CD4-positive, alpha-beta T cell treated with Interleukin-17A for 4 hours (primary cell): ENCODE measurements around the gene PCDH10.

Experiments
- DNase-seq: peaks from one replicate; pipeline ENCODE4 v3.0.0-alpha.2; 2020; ENCODE audit warnings: mixed read lengths

The PCDH10 gene, protein sequence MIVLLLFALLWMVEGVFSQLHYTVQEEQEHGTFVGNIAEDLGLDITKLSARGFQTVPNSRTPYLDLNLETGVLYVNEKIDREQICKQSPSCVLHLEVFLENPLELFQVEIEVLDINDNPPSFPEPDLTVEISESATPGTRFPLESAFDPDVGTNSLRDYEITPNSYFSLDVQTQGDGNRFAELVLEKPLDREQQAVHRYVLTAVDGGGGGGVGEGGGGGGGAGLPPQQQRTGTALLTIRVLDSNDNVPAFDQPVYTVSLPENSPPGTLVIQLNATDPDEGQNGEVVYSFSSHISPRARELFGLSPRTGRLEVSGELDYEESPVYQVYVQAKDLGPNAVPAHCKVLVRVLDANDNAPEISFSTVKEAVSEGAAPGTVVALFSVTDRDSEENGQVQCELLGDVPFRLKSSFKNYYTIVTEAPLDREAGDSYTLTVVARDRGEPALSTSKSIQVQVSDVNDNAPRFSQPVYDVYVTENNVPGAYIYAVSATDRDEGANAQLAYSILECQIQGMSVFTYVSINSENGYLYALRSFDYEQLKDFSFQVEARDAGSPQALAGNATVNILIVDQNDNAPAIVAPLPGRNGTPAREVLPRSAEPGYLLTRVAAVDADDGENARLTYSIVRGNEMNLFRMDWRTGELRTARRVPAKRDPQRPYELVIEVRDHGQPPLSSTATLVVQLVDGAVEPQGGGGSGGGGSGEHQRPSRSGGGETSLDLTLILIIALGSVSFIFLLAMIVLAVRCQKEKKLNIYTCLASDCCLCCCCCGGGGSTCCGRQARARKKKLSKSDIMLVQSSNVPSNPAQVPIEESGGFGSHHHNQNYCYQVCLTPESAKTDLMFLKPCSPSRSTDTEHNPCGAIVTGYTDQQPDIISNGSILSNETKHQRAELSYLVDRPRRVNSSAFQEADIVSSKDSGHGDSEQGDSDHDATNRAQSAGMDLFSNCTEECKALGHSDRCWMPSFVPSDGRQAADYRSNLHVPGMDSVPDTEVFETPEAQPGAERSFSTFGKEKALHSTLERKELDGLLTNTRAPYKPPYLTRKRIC

DNA sequence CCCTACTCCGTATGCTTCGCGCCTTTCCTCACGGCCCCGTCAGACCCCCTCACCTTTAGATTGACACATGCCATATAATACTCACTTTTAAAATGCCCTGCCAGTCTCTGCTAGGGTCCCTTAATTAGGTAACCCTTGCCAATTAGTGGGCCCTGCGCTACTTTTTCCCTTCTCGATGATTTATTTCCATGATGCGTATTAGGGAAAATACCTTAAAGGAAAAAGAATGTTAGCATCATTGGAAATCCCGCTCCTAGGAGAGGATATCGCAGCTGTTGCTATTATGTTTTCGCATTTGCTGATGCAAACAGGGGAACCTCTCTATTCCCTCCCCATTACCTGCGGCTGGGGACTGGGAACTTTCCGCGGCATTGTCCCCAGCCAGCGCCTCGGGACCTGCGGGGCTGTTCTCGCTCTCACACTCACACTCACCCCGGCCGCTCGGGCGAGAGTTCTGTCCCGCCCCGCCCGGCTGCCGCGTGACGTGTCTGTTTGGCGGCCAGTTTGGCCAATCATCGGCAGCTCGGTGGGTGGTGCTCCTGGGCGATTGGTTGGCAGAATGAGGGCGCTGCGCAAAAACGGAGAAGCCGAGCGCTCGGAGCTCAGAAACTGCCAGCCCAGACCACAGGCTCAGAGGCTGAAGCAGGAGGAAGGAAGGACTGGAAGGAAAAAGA is at the start of gene PCDH10:
Gene PCDH10 (plus strand): TSS at position 605 of the 674 bp plus-strand sequence. CDS start 847 bp downstream, outside the sequence.
- DNase-seq: no peak

DNA sequence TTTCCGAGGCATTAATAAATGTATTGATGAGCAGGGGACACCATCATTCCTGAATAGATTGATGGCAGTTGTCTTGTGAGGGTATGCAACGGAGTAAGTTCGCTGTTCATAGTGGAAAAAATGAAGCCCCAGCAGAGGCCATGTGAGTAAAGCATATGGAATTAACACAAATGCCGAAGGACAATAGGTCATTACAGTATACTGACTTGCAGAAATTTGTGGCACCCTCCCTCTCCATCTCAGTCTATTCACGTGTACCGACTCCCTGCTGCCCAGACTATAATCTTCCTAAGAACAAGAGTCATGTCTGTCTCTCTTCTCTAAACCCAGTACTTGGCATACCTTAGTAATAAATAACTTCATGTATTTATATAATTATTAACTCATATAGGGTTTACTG is 47.1 kb upstream of the PCDH10 start:
- no peak for DNase-seq

DNA sequence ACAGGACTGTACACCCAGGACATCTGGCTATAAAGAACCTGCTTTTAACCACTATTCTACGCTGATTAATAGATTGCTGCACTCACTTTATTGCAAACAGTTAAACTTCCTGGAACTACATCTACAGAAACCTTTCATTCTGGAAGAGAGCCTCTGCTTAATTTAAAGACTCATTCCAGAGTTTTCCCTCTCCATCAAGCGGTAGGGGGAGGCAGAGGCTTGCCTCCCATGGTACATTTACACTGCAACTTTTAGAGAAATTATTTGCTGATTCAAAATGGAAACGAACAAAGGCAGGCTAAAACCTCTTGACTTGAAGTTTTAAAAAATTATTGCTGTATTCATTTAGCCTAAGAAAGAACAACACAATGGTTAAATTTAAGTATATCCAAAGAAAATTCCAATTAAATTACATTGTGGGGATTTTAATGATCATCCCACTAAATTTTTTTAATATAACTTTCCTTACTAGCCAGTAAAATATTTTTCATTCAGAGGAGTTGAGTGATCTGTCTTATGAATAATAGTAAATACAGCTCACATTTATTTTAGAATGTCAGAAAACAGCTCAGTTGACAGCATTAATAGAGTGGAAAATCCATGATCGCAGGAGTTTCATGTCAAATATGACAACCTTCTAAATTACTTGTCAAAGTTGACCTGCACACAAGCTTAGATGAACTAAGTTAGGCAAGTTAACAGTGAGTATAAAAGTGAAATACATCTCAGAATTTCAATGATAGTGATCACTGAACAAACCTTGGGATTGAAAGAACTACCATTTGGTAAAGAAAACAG is 46.3 kb upstream of the PCDH10 start:
- DNase-seq: no peak

DNA sequence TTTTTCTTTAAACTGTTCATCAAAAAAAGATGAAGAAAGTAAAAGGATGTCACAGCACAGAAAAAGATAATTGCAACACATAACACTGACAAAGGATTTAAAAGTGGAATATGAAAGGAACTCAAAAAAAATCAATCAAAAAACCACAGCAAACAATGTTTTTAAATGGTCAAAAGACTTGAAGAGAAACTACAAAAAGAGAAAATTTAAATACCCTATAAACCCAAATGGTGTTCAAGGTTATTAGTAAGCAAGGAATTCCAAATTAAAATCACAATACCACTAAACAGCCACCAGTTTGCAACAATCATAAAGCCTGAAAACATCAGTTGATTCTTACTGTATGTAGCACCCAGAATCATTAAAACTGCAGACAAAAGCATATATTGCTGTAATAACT is 36.5 kb upstream of the PCDH10 start:
- no peak for DNase-seq

DNA sequence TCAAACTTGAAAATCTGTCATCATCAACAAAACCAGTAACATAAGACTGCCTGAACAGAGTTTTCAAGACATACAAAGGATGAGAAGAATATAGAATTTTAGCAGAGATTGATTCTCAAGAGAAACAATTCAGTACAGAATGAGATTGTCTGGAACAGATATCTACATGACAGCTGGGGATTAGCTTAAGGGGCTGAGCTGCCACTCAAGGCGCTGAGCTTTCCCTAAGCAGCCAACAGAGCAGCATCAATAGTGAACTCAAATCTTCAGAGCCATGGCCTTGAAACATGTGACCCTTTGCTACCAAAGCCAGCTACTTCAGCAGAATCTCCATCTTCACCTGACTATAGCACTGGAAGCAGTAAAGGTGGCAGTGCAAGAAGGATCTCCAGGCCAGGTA is 24.3 kb upstream of the PCDH10 start:
- DNase-seq: no peak

DNA sequence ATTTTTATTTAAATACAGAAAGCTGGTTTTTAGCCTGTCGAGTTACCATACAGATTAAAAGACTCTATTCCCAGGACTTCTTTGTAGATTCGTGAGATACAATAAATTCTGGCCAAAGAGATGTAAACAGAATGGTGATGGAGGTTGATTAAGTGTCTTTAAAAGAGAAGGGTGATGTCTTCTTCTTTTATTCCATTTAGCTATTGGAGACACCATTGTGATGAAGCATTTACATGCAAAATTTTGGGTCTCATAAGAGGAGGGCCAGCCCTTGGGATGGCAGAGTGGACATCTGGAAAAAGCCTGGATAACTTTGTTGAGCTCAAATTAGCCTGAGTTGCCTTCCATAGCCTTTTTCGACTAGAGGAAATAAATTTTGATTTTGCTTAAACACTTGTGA is 21.6 kb upstream of the PCDH10 start:
- DNase-seq: no peak

DNA sequence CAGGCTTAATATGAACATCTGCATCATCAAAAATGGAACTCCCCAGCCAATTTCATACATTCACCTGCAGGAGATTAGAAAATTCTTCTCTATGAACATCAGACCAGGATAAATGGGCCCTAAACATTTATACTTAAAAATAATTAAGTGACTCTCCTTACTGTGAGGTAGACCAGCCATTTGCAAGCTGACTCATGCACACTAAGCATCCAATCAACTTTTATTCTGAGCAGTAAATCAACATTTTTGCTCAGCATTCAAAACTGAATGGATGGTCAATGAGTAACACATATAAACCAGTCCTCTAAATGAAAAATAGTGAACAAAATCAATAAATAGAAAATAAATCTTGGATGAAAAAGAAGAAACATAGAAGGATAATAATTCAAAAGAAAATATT is 19.9 kb upstream of the PCDH10 start:
- no peak for DNase-seq

DNA sequence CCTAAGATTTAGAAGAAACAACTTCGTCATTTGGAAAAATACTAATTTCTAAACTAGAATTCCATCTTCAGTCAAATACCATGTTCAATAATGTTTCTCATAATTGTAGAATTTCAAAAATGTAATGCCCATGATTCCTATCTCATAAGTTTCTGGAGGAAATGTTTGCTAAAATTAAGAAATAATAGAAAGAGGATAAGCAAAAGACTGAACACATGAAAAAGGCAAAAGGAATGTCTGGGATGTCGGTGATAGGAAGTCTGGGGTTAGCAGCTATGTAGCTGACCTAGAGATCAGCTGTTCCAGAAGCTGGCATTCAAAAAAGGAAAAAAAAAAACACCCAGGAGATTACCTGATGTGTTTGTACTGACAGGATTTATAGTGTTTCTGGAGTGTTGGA is 18.9 kb upstream of the PCDH10 start:
- DNase-seq: no peak

DNA sequence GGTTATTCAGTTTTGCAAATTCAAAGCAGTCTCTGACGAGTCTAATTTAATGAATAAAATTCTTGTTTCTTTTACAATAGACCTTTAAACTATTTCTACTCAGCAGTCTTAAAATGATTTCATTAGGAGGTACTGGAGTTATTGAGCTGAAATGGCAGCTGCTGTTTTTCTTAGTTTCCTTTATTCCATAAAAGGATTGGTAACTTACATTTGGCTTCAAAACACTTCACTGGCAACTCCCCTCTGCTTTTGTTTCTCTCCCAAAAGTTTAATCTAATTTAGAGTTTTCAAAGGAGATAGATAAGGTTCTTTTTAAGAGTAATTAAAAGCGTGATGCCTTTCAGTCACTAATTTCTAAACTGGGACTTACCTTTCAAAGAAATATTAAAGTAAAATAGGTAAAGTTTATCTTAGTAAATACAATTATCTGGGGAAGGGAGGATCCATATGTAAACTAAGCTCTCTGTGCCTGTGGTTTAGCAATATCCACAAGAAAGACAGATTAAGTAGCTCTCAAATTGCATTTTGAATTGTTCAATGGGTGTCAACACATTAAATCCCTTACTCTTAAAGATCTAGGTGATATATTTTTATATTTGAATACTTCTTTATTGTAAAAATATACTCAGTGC is 17.1 kb upstream of the PCDH10 start:
- DNase-seq: no peak

DNA sequence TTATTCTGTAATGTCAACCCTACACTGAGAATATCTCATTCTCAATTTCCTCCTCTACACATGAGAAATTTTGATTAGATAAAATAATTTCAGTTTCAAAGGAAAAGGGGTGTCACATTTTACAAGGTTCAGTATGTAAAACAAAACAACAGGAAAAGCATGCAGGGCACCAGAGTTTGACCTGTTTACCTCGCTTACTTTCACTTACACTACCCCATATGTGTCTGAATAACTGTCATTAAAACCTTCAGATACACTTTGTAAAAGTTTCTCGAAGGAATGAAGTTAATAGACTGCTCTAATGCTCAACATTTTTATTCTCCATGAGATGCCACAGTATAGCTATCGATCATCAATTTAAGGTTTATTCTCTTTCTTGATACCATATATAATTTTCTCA is 12.3 kb upstream of the PCDH10 start:
- no peak for DNase-seq

DNA sequence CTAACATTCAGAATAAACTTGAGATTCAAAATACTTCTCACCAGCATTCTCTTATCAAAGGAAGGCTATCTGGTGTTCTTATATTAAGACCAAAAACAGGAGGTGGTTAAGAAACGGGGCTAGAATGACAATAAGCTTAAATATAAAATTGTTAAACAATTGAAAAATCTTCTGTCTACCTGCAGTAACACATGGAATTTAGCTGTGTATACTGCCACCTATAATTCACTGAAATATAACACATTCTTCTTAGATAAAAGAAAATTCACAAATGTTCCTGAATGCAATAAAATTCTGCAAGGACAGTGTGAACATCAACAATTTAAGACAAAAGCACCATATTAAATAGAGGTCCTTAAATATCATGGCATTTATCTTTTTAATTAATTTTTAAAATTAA is 11.5 kb upstream of the PCDH10 start:
- DNase-seq: no peak

DNA sequence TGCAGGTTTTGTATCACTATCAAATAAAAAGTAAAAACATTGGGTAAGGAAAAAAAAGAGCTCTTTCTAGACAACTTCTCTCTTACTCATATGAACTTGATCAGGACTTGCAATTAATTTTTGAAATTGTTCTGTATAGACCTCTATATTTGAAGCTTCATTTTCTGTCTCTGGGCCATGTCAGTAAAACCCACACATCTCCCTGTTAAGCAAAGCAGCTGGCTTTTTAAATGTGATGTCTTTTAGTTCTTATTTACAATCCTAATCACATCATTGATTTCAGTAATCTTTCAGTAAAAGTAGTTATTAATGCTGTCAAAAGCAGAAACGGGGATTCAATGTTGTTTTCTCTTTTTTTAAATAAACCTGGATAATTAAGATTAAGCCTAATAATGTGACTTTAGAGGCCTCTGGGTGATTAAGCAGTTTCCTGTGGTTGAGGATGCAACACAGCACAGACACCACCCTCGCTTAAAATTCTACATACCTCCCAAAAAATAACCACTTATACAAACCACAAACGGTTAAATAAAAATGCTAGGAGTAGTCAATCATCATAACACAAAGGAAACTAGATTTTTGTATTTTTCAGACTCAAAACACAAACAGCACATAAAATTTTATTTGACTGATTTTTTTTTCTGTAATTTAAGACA is 5.2 kb upstream of the PCDH10 start:
- no peak for DNase-seq

DNA sequence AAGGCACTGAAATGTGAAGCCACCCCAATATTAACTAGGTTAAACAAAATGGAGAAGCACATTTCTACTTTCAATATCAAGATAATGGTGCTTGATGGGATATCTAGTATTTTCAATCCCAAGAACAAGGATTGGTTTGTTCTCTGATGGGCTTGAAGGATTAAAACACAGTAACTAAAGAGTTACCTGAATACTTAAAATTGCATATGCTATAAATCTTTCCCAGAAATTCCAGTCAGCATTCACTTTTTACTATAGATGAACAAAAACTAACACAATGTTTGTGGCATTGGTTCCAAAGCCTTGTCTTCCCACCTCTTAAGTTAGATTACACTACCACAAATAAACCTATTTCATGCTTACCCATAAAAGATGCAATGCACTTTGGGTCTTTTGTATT is 3.9 kb upstream of the PCDH10 start:
- DNase-seq: no peak

DNA sequence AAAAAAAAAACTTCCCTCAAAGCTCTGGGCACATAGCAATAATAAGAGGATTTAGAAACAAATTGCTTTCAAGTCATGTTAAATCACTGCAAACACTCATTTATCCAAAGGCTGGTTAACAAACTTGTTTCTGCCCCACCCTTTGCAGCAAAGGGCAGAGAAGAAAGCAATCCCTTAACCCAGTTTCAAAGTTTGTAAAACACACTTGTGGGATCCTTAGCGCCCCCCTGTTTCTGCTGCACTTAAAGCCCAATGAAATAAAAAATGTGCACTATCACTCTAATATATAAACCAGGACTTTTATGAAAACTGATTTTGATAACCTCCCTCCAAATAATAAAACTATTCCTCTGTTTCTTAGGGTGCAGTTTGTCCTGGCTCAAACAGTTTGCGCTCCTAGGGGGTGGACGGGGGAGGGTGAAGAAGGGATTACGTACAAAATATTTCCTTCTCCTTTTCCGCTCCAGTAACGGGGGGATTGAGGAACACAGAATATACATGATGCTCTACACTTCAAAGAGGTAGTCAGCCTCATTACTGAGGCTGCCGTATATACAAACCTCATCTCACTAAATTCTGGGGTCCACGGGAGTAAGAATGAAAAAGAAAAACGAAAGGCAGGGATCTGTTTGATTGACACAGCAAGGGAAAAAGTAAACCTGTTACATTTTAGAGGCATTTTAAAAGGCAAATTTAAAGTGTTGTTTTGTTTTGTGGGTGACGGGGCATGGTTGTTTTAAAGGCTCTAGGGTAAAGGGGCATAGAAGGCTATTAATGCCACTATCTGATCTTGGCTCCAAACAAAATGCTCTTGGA is 3.1 kb upstream of the PCDH10 start:
- DNase-seq: no peak

DNA sequence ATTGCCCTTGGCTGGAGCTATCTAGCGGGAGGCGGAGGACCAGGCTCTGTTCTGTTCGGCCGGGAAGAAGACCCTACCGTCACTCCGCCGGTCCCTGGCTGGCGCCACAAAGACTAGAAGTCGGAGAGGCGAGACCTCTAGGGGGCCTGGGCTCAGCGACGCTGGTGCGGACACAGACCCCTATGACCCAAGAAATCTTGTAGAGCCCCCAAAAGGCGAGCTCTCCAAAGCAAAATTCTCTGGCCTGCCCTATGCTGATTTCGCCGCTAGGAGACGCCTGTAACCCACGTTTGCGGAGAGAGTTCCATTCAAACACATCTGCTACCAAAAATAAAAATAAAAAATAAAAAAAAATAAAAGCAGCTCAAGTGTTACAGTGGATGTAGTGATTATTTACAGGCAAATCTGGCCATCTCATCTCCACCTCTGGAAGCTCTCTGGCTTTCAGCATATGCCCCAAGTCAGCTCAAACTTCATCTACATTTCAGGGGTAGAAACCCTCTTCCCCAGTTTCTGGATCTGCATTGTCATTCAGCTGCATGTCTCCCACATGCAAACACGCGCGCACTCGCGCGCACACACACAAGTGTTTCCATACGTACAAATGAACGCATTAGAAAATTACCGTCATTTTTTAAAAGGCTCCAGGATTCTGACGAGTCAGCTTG is 2.4 kb upstream of the PCDH10 start:
- DNase-seq: no peak

DNA sequence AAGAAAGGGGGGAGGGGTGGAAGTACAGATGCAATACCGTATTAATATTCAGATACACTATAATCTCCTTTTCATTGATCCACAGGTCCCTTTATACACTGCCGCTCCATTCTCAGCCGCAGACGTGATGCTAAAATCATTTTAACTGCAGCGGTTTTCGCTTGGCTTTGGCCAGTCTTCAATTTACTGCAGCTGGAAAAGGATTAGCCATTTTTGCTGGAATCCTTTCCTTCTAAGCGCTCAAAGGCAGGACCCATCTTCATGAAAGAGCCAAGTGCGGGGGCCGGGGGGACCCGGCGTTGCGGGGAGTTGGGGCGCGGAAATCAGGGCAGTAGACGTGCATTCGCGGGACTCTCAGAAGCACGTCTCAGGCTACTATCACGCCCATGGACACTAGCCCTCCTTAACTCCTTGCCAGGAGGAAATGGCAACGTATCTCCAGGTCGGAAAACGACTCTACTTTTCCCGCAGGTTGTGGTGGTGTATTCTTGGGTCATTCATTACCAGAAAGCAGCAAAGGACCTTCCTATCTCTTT is 1.7 kb upstream of the PCDH10 start:
- no peak for DNase-seq

DNA sequence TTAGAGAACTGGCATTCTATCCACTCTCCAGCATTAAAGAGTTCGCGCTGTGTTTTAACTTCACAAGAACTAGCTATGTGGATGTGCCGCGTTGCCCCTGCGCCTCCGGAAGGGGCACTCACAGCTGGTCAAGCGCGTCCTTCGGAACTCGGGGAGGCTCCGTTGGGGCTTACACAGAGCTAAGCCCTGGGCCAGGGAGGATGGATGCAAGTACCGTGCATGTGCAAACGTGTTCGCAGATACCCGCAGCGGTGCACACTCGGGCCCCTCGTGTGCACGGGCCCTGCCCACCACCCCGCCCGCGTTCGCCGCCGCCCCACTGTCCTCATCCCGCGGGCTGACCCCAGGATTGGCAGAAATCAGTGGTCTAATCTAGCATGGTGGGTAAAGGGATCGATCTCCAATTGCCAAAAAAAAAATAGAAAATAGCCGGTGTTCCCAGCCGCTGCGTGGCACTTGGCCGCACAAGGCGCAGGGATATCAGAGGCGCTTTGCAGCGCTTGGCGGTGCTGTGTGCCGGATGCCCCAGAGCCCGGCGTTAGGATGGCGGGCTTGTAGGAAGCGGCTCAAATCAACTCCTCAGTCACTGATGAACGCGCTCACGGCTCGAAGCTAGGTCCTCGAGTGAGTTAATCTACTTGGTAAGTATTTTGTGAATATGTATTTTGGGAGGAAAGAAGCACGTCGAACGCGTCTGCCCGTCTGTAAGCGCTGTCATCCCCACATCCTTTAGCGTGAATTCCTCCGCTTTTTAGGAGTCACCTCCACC is 989 bp upstream of the PCDH10 start:
- DNase-seq: no peak

DNA sequence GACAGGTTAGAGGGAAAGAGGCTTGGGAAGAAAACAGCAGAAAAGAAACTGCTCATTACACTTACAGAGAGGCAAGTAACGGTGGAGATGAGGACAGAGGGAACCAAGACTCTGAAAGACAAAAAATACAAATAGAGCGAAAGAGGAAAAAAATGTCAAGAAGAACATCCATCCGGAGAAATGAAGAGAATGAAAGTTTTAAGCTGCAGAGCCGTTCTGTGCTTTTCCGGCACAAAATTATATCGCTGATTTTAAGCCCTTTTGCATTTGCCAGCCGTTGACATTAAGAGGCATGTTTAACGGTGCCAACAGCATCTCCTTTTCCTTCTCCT is 236 bp downstream of the PCDH10 start:
- DNase-seq: no peak

DNA sequence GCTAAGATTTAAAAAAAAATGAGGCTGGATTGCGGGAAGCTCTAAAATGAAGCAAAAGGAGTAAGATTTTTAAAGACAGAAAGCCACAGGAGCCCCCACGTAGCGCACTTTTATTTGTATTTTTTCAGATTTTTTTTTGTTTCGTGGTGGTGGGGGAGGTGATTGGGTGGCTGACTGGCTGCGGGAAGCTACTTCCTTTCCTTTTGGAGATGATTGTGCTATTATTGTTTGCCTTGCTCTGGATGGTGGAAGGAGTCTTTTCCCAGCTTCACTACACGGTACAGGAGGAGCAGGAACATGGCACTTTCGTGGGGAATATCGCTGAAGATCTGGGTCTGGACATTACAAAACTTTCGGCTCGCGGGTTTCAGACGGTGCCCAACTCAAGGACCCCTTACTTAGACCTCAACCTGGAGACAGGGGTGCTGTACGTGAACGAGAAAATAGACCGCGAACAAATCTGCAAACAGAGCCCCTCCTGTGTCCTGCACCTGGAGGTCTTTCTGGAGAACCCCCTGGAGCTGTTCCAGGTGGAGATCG is 908 bp downstream of the PCDH10 start:
- DNase-seq: no peak
